Hindlimb muscle (tissue), 1 donor: ENCODE measurements around the gene TBX20. TPM values are rescaled to one million over a fixed set of nuclear protein-coding genes. Genes with fewer than 3 reads are reported as not detected.

Experiments
- polyA plus RNA-seq: library from polyadenylated mRNA; unstranded; fragments of 120-200 nt; gene quantifications from one replicate; pipeline ENCODE4 v1.2.1, GENCODE V29; 2013; ENCODE audit not compliant: insufficient read length

Gene TBX20
- polyA plus RNA-seq, 1 donor, result not detected

Other genes with a start within 250 kb of the TBX20 start
- 16.0 TPM for gene DPY19L1, start 216.6 kb downstream of the TBX20 start, polyA plus RNA-seq